HG03066 (cell line): ENCODE data around the gene ADM5.
"Not testable (repeated sequence)": the region's sequence is repeated elsewhere in the genome, so short reads cannot be mapped to it uniquely, and the experiment has no call there.

ENCODE experiments used
- ATAC-seq: cut with Tn5 transposase; IDR thresholded peaks from one replicate; pipeline ENCODE4 v1.9.1; 2021; ENCODE audit warnings: low read depth; ENCODE audit not compliant: unreplicated experiment

Gene ADM5

DNA sequence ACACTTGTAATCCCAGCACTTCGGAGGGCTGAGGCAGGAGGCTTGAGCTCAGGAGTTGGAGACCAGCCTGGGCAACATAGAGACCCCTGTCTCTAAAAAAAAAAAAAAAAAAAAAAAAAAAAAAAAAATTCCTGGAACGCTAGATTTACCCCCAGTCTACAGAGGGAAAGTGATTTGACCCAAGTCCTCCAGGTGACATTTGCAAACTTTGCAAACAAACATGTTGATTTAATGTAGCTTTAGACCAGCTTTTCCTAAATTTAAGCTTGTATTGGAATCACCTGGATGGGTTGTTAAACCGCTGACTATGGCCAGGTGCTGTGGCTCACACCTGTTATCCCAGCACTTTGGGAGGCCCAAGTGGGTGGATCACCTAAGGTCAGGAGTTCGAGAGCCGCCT, 10.0 kb downstream of the ADM5 start:
- ATAC-seq: no peak

GRCh38 chr19:49700563-49700962, 11.2 kb downstream of the ADM5 start:
- ATAC-seq: no peak

DNA sequence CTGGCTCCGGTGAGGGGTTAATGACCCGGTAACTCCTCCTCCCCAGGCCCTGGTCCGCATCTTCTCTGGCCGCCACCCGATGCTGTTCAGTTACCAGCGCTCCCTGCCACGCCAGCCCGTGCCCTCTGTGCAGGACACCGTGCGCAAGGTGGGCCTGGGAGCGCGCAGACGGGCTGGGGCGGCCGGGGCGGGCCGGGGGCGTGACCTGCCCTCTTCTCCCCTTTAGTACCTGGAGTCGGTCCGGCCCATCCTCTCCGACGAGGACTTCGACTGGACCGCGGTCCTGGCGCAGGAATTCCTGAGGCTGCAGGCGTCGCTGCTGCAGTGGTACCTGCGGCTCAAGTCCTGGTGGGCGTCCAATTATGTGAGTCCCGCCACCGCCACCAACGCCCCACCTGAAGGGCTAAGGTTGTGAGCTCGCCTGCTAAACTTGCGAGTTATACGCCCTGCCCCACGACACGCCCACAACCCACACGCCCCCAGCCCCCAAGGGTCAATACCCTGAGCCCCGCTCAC, 11.9 kb downstream of the ADM5 start:
- ATAC-seq: no peak

- no peak for ATAC-seq
These were observed 15.7 kb downstream of the ADM5 start for GRCh38 chr19:49704888-49705642.

GRCh38 chr19:49705919-49706318, 16.5 kb downstream of the ADM5 start:
- ATAC-seq: no peak

GRCh38 chr19:49710372-49710951, 21.1 kb downstream of the ADM5 start:
- no peak for ATAC-seq

GRCh38 chr19:49712397-49712859, 23.0 kb downstream of the ADM5 start:
- ATAC-seq: no peak

DNA sequence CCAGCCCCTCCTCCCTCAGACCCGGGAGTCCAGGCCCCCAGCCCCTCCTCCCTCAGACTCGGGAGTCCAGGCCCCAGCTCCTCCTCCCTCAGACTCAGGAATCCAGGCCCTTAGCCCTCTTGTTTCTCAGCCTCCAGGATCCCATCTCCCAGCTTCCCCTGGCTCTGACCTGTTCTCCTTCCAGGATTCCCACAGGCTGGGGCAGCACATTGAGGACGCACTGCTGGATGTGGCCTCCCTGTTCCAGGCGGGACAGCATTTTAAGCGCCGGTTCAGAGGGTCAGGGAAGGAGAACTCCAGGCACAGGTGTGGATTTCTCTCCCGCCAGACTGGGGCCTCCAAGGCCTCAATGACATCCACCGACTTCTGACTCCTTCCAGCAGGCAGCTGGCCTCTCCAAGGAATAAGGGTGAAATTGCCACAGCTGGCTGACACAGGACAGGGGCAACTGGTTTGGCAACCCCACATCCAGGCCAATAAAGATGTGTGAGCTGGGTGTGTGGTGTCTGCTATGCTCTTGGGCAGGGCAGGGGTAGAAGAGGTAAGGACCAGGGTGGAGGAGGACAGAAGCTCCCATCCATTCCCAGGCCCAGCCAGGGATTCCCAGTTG, 23.9 kb downstream of the ADM5 start:
- ATAC-seq: no peak

DNA sequence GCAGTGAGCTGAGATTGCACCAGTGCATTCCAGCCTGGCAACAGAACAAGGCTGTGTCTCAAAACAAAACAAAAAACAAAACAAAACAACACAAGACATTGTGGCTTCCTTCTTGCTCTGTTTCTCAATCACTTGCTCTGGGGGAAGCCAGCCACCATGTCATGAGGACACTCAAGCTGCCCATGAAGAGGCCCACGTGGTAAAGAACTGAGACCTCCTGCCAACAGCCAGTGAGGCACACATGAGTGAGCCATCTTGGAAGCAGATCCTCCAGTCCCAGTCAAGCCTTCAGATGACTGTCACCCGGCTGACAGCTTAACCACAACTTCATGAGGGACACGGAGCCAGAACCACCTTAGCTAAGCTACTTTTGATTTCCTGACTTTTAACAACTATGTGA, 26.8 kb downstream of the ADM5 start:
- no peak for ATAC-seq

- ATAC-seq: no peak
These were observed 29.1 kb downstream of the ADM5 start for GRCh38 chr19:49718511-49718910.

GRCh38 chr19:49718991-49719390, 29.6 kb downstream of the ADM5 start:
- no peak for ATAC-seq

DNA sequence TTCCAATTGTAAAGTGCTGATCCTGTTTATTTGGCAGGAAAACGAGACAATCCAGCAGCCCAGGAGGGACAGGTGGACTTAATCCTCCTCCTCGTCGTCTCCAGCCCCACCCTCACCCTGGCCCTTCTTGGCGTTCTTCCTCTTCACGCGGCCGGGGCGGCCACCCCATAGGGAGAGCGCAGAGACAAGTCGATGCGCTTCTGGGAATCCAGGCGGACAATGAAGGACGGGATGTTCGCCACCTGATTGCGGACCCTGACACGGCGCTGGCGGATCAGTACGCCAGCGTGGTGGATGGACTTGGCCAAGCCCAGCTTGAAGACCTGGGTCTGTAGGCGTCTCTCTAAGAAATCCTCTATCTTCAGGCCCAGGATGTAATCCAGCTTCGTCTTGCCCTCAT, 30.0 kb downstream of the ADM5 start:
- not testable (repeated sequence) for ATAC-seq

DNA sequence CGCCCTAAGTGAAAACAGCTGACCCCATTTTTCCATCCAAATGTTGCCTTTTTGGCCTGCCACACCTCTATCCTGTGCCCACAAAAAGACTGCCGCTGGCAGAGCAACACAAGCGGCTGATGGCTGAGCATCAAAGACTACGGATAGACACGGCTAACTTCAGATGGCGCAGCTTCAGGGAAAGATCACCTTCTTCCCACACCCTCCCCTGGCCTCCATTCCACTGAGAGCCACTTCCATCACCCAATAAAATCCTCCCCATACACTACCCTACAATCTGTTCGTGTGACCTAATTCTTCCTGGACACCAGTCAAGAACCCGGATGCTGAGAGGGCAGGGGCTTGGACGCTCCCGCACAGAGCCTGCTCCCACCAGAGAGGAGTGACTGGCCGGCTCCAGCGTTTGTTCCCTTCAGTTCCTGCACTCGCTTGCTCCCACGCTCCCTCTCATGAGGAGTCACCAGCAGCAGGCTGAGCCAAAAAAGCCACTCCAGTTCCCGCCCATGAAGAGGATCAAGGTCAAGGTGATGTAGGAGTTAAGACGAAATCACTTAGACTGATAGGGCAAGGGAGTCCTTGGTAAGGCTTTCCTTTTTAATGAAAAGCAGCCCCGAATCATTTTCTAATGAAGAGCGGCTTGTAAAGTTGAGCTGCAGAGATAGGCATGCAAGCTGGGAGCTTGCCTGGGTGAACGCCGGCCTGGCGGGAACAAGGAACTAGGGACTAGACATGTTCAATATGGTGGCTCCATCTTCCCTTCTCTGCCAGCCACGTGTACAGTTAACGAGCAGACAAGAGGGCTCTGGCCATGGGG, 38.0 kb downstream of the ADM5 start:
- ATAC-seq: no peak

GRCh38 chr19:49730166-49730565, 40.8 kb downstream of the ADM5 start:
- ATAC-seq: no peak

DNA sequence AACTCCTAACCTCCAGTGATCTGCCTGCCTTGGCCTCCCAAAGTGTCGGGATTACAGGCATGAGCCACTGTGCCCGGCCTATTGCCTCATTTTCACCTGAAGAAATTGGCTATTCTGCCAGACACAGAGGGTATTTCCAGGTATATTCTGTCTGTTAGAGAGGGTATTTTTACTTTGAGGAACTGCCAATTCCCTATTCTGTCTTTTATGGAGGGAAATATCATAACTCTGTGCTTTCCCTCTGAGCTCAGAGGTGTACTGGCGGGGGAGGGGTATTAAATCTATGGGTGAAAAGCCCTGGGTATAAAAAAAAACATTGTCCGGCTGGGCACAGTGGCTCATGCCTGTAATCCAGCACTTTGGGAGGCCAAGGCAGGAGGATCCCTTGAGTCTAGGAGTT, 48.9 kb downstream of the ADM5 start:
- no peak for ATAC-seq

GRCh38 chr19:49739098-49739497, 49.7 kb downstream of the ADM5 start:
- no peak for ATAC-seq

DNA sequence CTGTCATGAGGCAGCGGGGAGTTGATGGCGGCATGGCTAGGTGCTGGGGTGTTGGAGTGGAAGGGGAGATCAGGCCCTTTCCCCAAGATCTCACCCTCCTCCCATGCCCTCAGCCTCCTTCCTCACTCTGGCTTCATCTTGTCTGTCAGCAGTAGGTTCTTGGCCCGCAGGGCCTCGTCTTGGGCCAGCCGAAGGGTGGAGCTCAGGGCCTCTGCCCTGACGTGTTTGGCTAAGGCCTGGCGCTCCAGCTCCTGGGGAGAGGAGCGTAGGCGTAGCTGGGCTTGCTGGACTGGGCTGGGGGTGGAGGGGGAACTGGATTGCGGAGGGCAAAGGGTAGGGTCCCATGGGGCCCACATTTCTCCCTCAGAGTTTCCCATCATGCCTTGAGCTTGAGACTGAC, 50.5 kb downstream of the ADM5 start:
- no peak for ATAC-seq
